ENCODE data around the gene TDG. TPM values are rescaled to one million over a fixed set of nuclear protein-coding genes. Genes with fewer than 3 reads are reported as not detected.

Gene TDG
- total RNA-seq, 2 experiments from 2014 or later, result 39.4 to 55.3 TPM

DNA sequence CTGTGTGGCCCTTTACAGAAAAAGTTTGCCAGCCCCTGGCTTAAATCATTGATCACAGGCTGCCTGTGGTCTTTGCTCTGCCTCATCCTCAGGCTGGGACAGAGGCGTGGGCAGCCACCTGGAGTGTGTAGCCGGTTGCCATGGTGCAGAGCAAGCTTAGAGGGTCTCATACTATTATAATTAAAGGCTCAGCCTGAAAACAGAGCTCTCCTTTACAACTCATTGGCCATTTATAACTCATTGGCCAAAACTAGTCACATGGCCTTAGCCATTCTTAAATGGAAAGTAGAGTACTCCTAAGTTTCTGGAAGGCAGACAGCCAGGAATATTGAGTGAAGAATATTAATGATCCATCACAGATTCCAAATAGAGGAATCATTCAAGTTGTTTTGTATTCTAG is 32.4 kb upstream of the TDG start:
- Histone ChIP-seq H3K4me3 (ENCODE audit: low read depth, low read length, poor library complexity, severe bottlenecking) (peak overlapping the region; percentile 79), H2AFZ (ENCODE audit: low read length) (no peak overlapping the region), H3K9me2 (ENCODE audit: insufficient read depth, low read length) (no peaks in the 10 kb centered on the region), H3K4me1 (ENCODE audit: insufficient read depth, low read length, poor library complexity, severe bottlenecking) (peaks cover 42% of the 10 kb centered on the region), H4K20me1 (ENCODE audit: insufficient read depth, low read length) (peaks cover 33% of the 10 kb centered on the region), H3K4me2 (ENCODE audit: low read length) (peak overlapping the region; percentile 89), H3K9me3 (ENCODE audit: low read length) (no peaks in the 10 kb centered on the region), H3K36me3 (ENCODE audit: insufficient read depth, low read length) (peaks cover 71% of the 10 kb centered on the region), H3K79me2 (ENCODE audit: insufficient read depth, low read depth, low read length) (peaks cover 59% of the 10 kb centered on the region), H3K27ac (ENCODE audit: low read depth, low read length, poor library complexity, severe bottlenecking) (no peak overlapping the region)
- intact Hi-C loops (cut with micrococcal nuclease; ENCODE audit: unreplicated experiment), result loop anchor here (5.0 kb wide), 1 partner anchor 204 kb away; the partner anchor contains the start of gene NFYB
- DNase-seq (ENCODE audit: low spot score), result no peak
- TF ChIP-seq CTCF (conservative IDR thresholded peaks at IDR 0.05; ENCODE audit: low read length), result no peak
- no peak for TF ChIP-seq EZH2phosphoT487 (IDR thresholded peaks at IDR 0.05; ENCODE audit: borderline replicate concordance, low read depth, low read length)
- POLR2A ChIA-PET, result interaction anchor here (1.0 kb wide), 1 partner anchor 15 kb away, joined by 3 read pairs; no protein-coding TSS in a partner anchor
- no TSS peak for BruUV-seq (replicated peaks)
- CTCF ChIA-PET (ENCODE audit: unreplicated experiment), result no interaction called here

DNA sequence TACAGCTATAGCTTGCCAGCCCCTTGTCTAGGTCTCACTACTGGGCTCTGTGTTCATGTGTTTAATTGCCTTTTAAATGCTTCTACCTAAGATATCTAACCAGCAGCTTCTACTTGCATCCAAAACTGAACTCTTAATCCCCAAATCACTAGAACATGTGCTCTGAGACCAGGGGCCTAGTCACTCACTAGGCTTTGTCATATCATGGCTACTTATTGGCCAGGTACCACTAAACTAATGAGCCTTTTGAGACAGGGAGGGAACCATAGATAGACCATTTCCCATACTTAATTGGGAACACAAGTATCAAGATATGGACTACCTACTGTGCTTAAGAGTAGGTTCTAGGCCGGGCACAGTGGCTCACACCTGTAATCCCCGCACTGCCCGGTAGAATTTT is 29.0 kb upstream of the TDG start:
- H3K36me3 ChIP-seq (ENCODE audit: insufficient read depth, low read length), result peaks cover 99% of the 10 kb centered on the region
- no peak overlapping the region for H2AFZ ChIP-seq (ENCODE audit: low read length)
- peaks cover 30% of the 10 kb centered on the region for H3K4me1 ChIP-seq (ENCODE audit: insufficient read depth, low read length, poor library complexity, severe bottlenecking)
- no peak overlapping the region for H3K4me3 ChIP-seq (ENCODE audit: low read depth, low read length, poor library complexity, severe bottlenecking)
- intact Hi-C loops (cut with micrococcal nuclease; ENCODE audit: unreplicated experiment), result no loop called here
- BruUV-seq (replicated peaks), result no TSS peak
- H3K4me2 ChIP-seq (ENCODE audit: low read length), result no peak overlapping the region
- no peaks in the 10 kb centered on the region for H3K9me2 ChIP-seq (ENCODE audit: insufficient read depth, low read length)
- no peak overlapping the region for H3K27ac ChIP-seq (ENCODE audit: low read depth, low read length, poor library complexity, severe bottlenecking)
- ChIA-PET CTCF (ENCODE audit: unreplicated experiment) (no interaction called here), POLR2A (interaction anchor here (0.5 to 1.9 kb wide), 8 partner anchors 8 to 298 kb away, joined by 3 to 6 read pairs (median 3); a partner anchor contains a TSS)
- H3K9me3 ChIP-seq (ENCODE audit: low read length), result no peaks in the 10 kb centered on the region
- peaks cover 30% of the 10 kb centered on the region for H4K20me1 ChIP-seq (ENCODE audit: insufficient read depth, low read length)
- H3K79me2 ChIP-seq (ENCODE audit: insufficient read depth, low read depth, low read length), result peaks cover 45% of the 10 kb centered on the region
- no peak for DNase-seq (ENCODE audit: low spot score)
- no peak for TF ChIP-seq EZH2phosphoT487 (IDR thresholded peaks at IDR 0.05; ENCODE audit: borderline replicate concordance, low read depth, low read length)
- no peak for TF ChIP-seq CTCF (conservative IDR thresholded peaks at IDR 0.05; ENCODE audit: low read length)

DNA sequence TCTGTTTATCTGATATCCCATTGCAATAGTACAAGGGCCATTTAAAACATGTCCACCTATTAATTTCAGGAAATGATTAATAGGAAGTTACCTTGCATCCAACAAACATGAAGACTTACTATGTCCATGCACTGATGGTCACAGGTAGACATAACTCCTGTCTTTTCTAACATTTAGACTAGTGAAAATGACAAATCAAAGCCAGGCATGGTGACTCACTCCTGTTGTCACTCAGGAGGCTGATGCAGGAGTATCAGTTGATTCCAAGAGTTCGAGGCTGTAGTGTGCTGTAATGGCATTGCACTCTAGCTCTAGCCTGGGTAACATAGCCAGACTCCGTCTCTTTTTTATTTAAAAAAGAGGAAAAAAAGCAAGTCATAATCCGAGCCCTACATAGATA is 20.7 kb upstream of the TDG start:
- no peak for DNase-seq (ENCODE audit: low spot score)
- Histone ChIP-seq H2AFZ (ENCODE audit: low read length) (no peak overlapping the region), H3K27ac (ENCODE audit: low read depth, low read length, poor library complexity, severe bottlenecking) (no peak overlapping the region), H3K4me1 (ENCODE audit: insufficient read depth, low read length, poor library complexity, severe bottlenecking) (no peaks in the 10 kb centered on the region), H3K9me3 (ENCODE audit: low read length) (no peaks in the 10 kb centered on the region), H4K20me1 (ENCODE audit: insufficient read depth, low read length) (0 out of 2 replicates have a peak, but pooled peaks cover 7% of the 10 kb centered on the region), H3K36me3 (ENCODE audit: insufficient read depth, low read length) (peaks cover 100% of the 10 kb centered on the region), H3K9me2 (ENCODE audit: insufficient read depth, low read length) (no peaks in the 10 kb centered on the region), H3K79me2 (ENCODE audit: insufficient read depth, low read depth, low read length) (no peaks in the 10 kb centered on the region), H3K4me3 (ENCODE audit: low read depth, low read length, poor library complexity, severe bottlenecking) (no peak overlapping the region), H3K4me2 (ENCODE audit: low read length) (no peak overlapping the region)
- intact Hi-C loops (cut with micrococcal nuclease; ENCODE audit: unreplicated experiment), result no loop called here
- no TSS peak for BruUV-seq (replicated peaks)
- CTCF ChIA-PET (ENCODE audit: unreplicated experiment), result no interaction called here
- no peak for TF ChIP-seq EZH2phosphoT487 (IDR thresholded peaks at IDR 0.05; ENCODE audit: borderline replicate concordance, low read depth, low read length)
- no peak for TF ChIP-seq CTCF (conservative IDR thresholded peaks at IDR 0.05; ENCODE audit: low read length)
- POLR2A ChIA-PET, result interaction anchor here (0.7 to 3.5 kb wide), 3 partner anchors 9 to 19 kb away, joined by 4 to 11 read pairs (median 6); a partner anchor contains a TSS

Data from OCI-LY7 (cell line).